ENCODE measurements around the gene MAML3.

Gene MAML3

DNA sequence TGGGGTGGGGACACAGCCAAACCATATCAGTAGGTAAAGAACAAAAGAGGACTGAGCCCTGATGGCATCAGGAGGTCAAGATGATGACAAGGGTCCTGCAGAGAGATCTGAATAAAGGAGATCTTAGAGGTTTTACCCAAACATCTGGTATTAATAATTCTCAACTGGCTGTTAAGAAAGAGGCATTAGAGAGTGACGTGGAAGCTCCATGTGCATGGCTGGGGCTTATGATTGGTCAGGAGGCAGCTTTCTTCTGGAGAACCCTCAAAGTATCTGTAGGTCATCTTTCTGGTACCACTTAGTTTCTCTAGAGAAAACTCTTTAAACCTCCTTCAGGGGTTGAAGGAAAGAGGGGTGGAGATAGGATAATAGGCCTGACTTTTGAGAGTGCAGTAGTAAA is 469.6 kb downstream of the MAML3 start:
- DNase-seq (ENCODE audit: low spot score) = no peak

DNA sequence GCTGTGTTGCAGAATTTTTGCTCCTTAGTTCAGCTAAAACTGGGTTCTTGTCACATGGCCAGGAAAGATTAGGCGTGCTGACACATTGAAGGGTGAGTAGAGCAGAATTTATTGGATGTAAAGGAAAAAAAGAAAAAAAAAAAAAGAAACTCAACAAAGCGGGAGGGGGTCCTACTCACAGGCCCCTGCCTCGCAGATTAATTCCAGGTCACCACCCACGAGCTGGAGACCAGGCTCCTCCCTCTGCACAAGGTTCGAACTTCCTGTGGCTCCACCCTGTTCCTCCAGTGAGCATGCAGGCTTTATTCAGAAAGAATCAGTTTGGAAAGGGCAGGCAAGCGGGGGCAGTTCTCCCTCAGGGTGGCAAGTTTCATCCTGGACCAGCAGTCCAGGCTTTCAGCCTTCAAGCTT is 471.2 kb downstream of the MAML3 start:
- DNase-seq (ENCODE audit: low spot score) = no peak

GRCh38 chr4:139682309-139682708 is 471.7 kb downstream of the MAML3 start:
- no peak for DNase-seq (ENCODE audit: low spot score)

GRCh38 chr4:139676913-139677585 is 476.9 kb downstream of the MAML3 start:
- DNase-seq (ENCODE audit: low spot score) = no peak

- DNase-seq (ENCODE audit: low spot score) = no peak
Observed at GRCh38 chr4:139676365-139676764, 477.6 kb downstream of the MAML3 start.

GRCh38 chr4:139675651-139676050 is 478.3 kb downstream of the MAML3 start:
- DNase-seq (ENCODE audit: low spot score) = no peak

GRCh38 chr4:139674875-139675550 is 479.0 kb downstream of the MAML3 start:
- no peak for DNase-seq (ENCODE audit: low spot score)

GRCh38 chr4:139672732-139673131 is 481.3 kb downstream of the MAML3 start:
- no peak for DNase-seq (ENCODE audit: low spot score)

DNA sequence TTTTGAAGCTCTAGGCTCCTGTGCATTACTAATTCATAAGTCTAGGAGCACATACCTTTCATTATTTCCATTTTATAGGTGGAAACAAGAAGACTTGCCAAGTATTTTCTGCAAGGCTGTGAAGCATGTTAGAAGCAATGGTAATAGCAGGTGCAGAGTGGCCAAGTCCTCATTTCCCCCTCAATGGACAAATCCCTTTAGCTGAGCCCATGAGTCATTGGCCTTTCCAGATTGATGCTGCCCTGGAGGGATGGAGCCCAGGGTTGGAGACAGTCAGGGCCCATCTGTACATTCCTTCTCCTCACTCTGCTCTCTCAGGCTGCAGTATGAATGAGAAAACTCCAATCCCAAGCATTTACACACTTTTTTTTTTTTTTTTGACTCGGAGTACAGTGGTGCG is 481.8 kb downstream of the MAML3 start:
- DNase-seq (ENCODE audit: low spot score) = no peak

GRCh38 chr4:139670775-139671174 is 483.2 kb downstream of the MAML3 start:
- no peak for DNase-seq (ENCODE audit: low spot score)

DNA sequence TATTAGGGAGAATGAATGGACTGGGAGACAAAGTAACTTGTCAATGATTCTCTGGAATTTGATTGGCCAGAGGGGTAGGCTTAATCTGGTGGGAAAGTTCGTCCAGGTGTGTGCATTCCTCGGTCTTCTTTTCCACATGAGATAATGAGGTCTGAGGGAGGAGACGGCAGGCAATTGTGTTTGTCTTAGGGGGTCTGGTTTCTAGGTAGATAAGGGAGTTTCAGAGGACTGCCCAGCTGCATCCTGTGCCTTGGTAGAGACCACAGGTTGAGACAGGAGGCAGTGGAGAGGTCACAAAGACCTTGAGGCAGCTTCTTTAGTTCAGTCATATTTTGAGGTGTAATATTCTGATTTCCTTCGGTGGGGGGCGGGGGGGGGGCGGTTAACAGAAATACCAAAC is 484.1 kb downstream of the MAML3 start:
- no peak for DNase-seq (ENCODE audit: low spot score)

GRCh38 chr4:139669335-139669734 is 484.6 kb downstream of the MAML3 start:
- no peak for DNase-seq (ENCODE audit: low spot score)

GRCh38 chr4:139668658-139669201 is 485.3 kb downstream of the MAML3 start:
- DNase-seq (ENCODE audit: low spot score) = no peak

DNA sequence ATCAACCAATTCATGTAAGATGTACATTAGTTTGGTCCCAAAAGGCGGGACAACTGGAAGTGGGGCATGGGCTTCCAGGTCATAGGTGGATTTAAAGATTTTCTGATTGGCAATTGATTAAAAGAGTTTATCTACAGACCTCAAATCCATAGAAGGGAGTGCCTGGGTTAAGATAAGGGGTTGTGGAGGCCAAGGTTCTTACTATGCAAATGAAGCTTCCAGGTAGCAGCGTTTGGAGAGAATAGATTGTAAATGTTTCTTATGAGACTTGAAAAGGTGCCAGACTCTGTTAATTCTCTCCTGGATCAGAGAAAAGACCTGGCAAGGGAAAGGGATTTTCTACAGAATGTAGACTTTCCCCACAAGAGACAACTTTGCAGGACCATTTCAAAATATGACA is 485.9 kb downstream of the MAML3 start:
- no peak for DNase-seq (ENCODE audit: low spot score)
